ENCODE results near the gene PLEKHA7.

PLEKHA7 gene

GRCh38 chr11:16933291-16933690 is 80.9 kb downstream of the PLEKHA7 start:
- TF ChIP-seq FOXP2 (optimal IDR thresholded peaks at IDR 0.05; ENCODE audit: borderline replicate concordance, extremely low read depth, extremely low read length, insufficient read depth) (no peak), TAF1 (IDR thresholded peaks at IDR 0.05; ENCODE audit: borderline replicate concordance, insufficient read depth, low read length) (no peak), REST (IDR thresholded peaks at IDR 0.05; ENCODE audit: insufficient read depth in 1 of 2, low read depth in 2 of 2, low read length in 2 of 2) (no peak), SIN3A (IDR thresholded peaks at IDR 0.05; ENCODE audit: borderline replicate concordance, insufficient read depth, low read length) (no peak), POLR2AphosphoS5 (IDR thresholded peaks at IDR 0.05; ENCODE audit: low read depth, low read length) (no peak)

GRCh38 chr11:16928044-16928443 is 86.2 kb downstream of the PLEKHA7 start:
- TF ChIP-seq FOXP2 (optimal IDR thresholded peaks at IDR 0.05; ENCODE audit: borderline replicate concordance, extremely low read depth, extremely low read length, insufficient read depth), result no peak
- TF ChIP-seq SIN3A (IDR thresholded peaks at IDR 0.05; ENCODE audit: borderline replicate concordance, insufficient read depth, low read length), result no peak
- no peak for TF ChIP-seq REST (IDR thresholded peaks at IDR 0.05; ENCODE audit: insufficient read depth in 1 of 2, low read depth in 2 of 2, low read length in 2 of 2)
- TF ChIP-seq POLR2AphosphoS5 (IDR thresholded peaks at IDR 0.05; ENCODE audit: low read depth, low read length), result no peak
- TF ChIP-seq TAF1 (IDR thresholded peaks at IDR 0.05; ENCODE audit: borderline replicate concordance, insufficient read depth, low read length), result no peak

GRCh38 chr11:16926883-16927626 is 87.2 kb downstream of the PLEKHA7 start:
- TF ChIP-seq FOXP2 (optimal IDR thresholded peaks at IDR 0.05; ENCODE audit: borderline replicate concordance, extremely low read depth, extremely low read length, insufficient read depth) (no peak), REST (IDR thresholded peaks at IDR 0.05; ENCODE audit: insufficient read depth in 1 of 2, low read depth in 2 of 2, low read length in 2 of 2) (no peak), SIN3A (IDR thresholded peaks at IDR 0.05; ENCODE audit: borderline replicate concordance, insufficient read depth, low read length) (no peak), POLR2AphosphoS5 (IDR thresholded peaks at IDR 0.05; ENCODE audit: low read depth, low read length) (no peak), TAF1 (IDR thresholded peaks at IDR 0.05; ENCODE audit: borderline replicate concordance, insufficient read depth, low read length) (no peak)

GRCh38 chr11:16925561-16926065 is 88.6 kb downstream of the PLEKHA7 start:
- no peak for TF ChIP-seq TAF1 (IDR thresholded peaks at IDR 0.05; ENCODE audit: borderline replicate concordance, insufficient read depth, low read length)
- TF ChIP-seq SIN3A (IDR thresholded peaks at IDR 0.05; ENCODE audit: borderline replicate concordance, insufficient read depth, low read length), result no peak
- TF ChIP-seq POLR2AphosphoS5 (IDR thresholded peaks at IDR 0.05; ENCODE audit: low read depth, low read length), result no peak
- no peak for TF ChIP-seq REST (IDR thresholded peaks at IDR 0.05; ENCODE audit: insufficient read depth in 1 of 2, low read depth in 2 of 2, low read length in 2 of 2)
- no peak for TF ChIP-seq FOXP2 (optimal IDR thresholded peaks at IDR 0.05; ENCODE audit: borderline replicate concordance, extremely low read depth, extremely low read length, insufficient read depth)

All from PFSK-1 (cell line).